HG03139 (cell line): ENCODE results near the gene PLXNA4.
"Not testable (repeated sequence)": the region's sequence is repeated elsewhere in the genome, so short reads cannot be mapped to it uniquely, and the experiment has no call there.

Source experiments
- ATAC-seq: cut with Tn5 transposase; IDR thresholded peaks from one replicate; pipeline ENCODE4 v1.9.1; 2021; ENCODE audit not compliant: unreplicated experiment

PLXNA4 gene

GRCh38 chr7:132187869-132188789 lies 388.1 kb downstream of the PLXNA4 start:
- no peak for ATAC-seq

GRCh38 chr7:132187391-132187790 lies 388.9 kb downstream of the PLXNA4 start:
- ATAC-seq = no peak

GRCh38 chr7:132185150-132185549 lies 391.1 kb downstream of the PLXNA4 start:
- ATAC-seq = no peak

- no peak for ATAC-seq
Observed at GRCh38 chr7:132183781-132184380, 392.4 kb downstream of the PLXNA4 start.

- no peak for ATAC-seq
Observed at GRCh38 chr7:132182992-132183391, 393.3 kb downstream of the PLXNA4 start.

GRCh38 chr7:132181946-132182685 lies 394.2 kb downstream of the PLXNA4 start:
- no peak for ATAC-seq

- no peak for ATAC-seq
Observed at GRCh38 chr7:132181371-132181770, 394.9 kb downstream of the PLXNA4 start.

GRCh38 chr7:132180481-132180880 lies 395.8 kb downstream of the PLXNA4 start:
- ATAC-seq = no peak

- ATAC-seq = no peak
Observed at GRCh38 chr7:132179681-132180080, 396.6 kb downstream of the PLXNA4 start.

- ATAC-seq = no peak
Observed at GRCh38 chr7:132179080-132179430, 397.2 kb downstream of the PLXNA4 start.

GRCh38 chr7:132178402-132179079 lies 397.7 kb downstream of the PLXNA4 start:
- not testable (repeated sequence) for ATAC-seq

GRCh38 chr7:132177708-132178401 lies 398.4 kb downstream of the PLXNA4 start:
- ATAC-seq = no peak

- ATAC-seq = no peak
Observed at GRCh38 chr7:132176719-132177118, 399.6 kb downstream of the PLXNA4 start.

- ATAC-seq = no peak
Observed at GRCh38 chr7:132171130-132171576, 405.1 kb downstream of the PLXNA4 start.

GRCh38 chr7:132169730-132170129 lies 406.5 kb downstream of the PLXNA4 start:
- ATAC-seq = no peak

GRCh38 chr7:132168239-132168638 lies 408.0 kb downstream of the PLXNA4 start:
- no peak for ATAC-seq

GRCh38 chr7:132165695-132166094 lies 410.6 kb downstream of the PLXNA4 start:
- not testable (repeated sequence) for ATAC-seq

GRCh38 chr7:132164558-132165125 lies 411.6 kb downstream of the PLXNA4 start:
- no peak for ATAC-seq

- no peak for ATAC-seq
Observed at GRCh38 chr7:132162556-132163144, 413.6 kb downstream of the PLXNA4 start.

GRCh38 chr7:132161976-132162375 lies 414.3 kb downstream of the PLXNA4 start:
- ATAC-seq = no peak
